OCI-LY7 (cell line): ENCODE data around the gene KIRREL1. TPM values are rescaled to one million over a fixed set of nuclear protein-coding genes. Genes with fewer than 3 reads are reported as not detected.

Experiments
- BruUV-seq: library from RNA; stranded (reverse); fragments of 400-500 nt; replicated peaks from 2 replicates; lab custom pipeline; 2021; lab: Mats Ljungman, UMichigan
- CTCF ChIA-PET: fragments of 300-600 bp; sonication (Branson Sonifier 250); formaldehyde crosslinking; loops from one replicate; lab custom pipeline; 2022; ENCODE audit warnings: antibody characterized with exemption; ENCODE audit not compliant: unreplicated experiment; lab: Charles Lee
- POLR2A ChIA-PET: fragments of 300-600 bp; sonication (Branson Sonifier 250); formaldehyde crosslinking; loops from one replicate; lab custom pipeline; 2022; ENCODE audit warnings: antibody characterized with exemption; lab: Charles Lee
- DNase-seq: peaks from one replicate; pipeline ENCODE4 v3.0.0-alpha.2; 2015; ENCODE audit warnings: low spot score
- H2AFZ ChIP-seq: fragments of 200-600 bp; sonication (generic), shearing (Covaris generic); 2 replicates; pipeline ENCODE4 v1.6.1; 2014; ENCODE audit warnings: mild to moderate bottlenecking, antibody characterized with exemption, low read length, moderate library complexity
- H3K27ac ChIP-seq: fragments of 200-600 bp; sonication (generic); 2 replicates; pipeline ENCODE4 v1.5.1; 2014; ENCODE audit warnings: mixed run types, low read depth, mild to moderate bottlenecking, moderate library complexity, low read length, inconsistent platforms; ENCODE audit not compliant: poor library complexity, severe bottlenecking
- H3K36me3 ChIP-seq: fragments of 200-600 bp; sonication (generic); 2 replicates; pipeline ENCODE4 v1.6.1; 2014; ENCODE audit warnings: mild to moderate bottlenecking, antibody characterized with exemption, low read length, moderate library complexity, mixed read lengths; ENCODE audit not compliant: insufficient read depth
- H3K4me1 ChIP-seq: fragments of 200-600 bp; sonication (generic); 2 replicates; pipeline ENCODE4 v1.5.1; 2014; ENCODE audit warnings: mild to moderate bottlenecking, low read length; ENCODE audit not compliant: insufficient read depth, poor library complexity, severe bottlenecking
- H3K4me2 ChIP-seq: fragments of 200-600 bp; sonication (generic); 2 replicates; pipeline ENCODE4 v1.6.1; 2014; ENCODE audit warnings: mild to moderate bottlenecking, low read length
- H3K4me3 ChIP-seq: fragments of 200-600 bp; sonication (generic); 2 replicates; pipeline ENCODE4 v1.5.1; 2014; ENCODE audit warnings: mild to moderate bottlenecking, low read depth, low read length; ENCODE audit not compliant: poor library complexity, severe bottlenecking
- H3K79me2 ChIP-seq: fragments of 200-600 bp; sonication (generic); 2 replicates; pipeline ENCODE4 v1.6.1; 2016; ENCODE audit warnings: low read depth, mild to moderate bottlenecking, low read length, moderate library complexity, mixed read lengths; ENCODE audit not compliant: insufficient read depth
- H3K9me2 ChIP-seq: fragments of 200-600 bp; sonication (generic); 2 replicates; pipeline ENCODE4 v1.6.1; 2016; ENCODE audit warnings: mild to moderate bottlenecking, low read length, mixed read lengths; ENCODE audit not compliant: insufficient read depth
- H3K9me3 ChIP-seq: fragments of 200-600 bp; sonication (generic); 2 replicates; pipeline ENCODE4 v1.6.1; 2014; ENCODE audit warnings: mild to moderate bottlenecking, mixed run types, low read length, mixed read lengths
- H4K20me1 ChIP-seq: fragments of 200-600 bp; sonication (generic); 2 replicates; pipeline ENCODE4 v1.6.1; 2014; ENCODE audit warnings: mild to moderate bottlenecking, antibody characterized with exemption, low read length, moderate library complexity, mixed read lengths; ENCODE audit not compliant: insufficient read depth
- CTCF ChIP-seq: fragments of 200-600 bp; sonication (generic); conservative IDR thresholded peaks from 2 replicates; pipeline ENCODE4 v1.5.1; 2014; ENCODE audit warnings: mild to moderate bottlenecking, antibody characterized with exemption, low read length, moderate library complexity, mixed read lengths
- EZH2phosphoT487 ChIP-seq: fragments of 200-600 bp; sonication (generic); IDR thresholded peaks from 2 replicates; pipeline ENCODE4 v1.6.1; 2018; ENCODE audit warnings: low read depth, borderline replicate concordance, mild to moderate bottlenecking, mixed run types, antibody characterized with exemption, low read length, moderate library complexity, mixed read lengths
- intact Hi-C: fragments of 100-400 bp; cut with micrococcal nuclease; formaldehyde crosslinking; loops from one replicate; pipeline ENCODE4 v1.10.0; 2022; ENCODE audit not compliant: unreplicated experiment
- total RNA-seq, 2 experiments: library from RNA; depleted of rRNA in 1 of 2; stranded (reverse); fragments of >200 nt in 1 of 2; shearing (Covaris generic) in 1 of 2; gene quantifications; 2 replicates each; pipeline ENCODE4 v1.2.3, GENCODE V29; 2014 to 2022

KIRREL1 gene
- total RNA-seq, 2 experiments from 2014 or later: not detected

GRCh38 chr1:158146739-158147138, 153.3 kb downstream of the KIRREL1 start:
- intact Hi-C loops: no loop called here
- Histone ChIP-seq H3K27ac (no peak overlapping the region), H3K9me2 (no peaks in the 10 kb centered on the region), H4K20me1 (no peaks in the 10 kb centered on the region), H3K9me3 (no peaks in the 10 kb centered on the region), H3K4me2 (no peak overlapping the region), H3K36me3 (no peaks in the 10 kb centered on the region), H3K4me1 (peaks cover 29% of the 10 kb centered on the region), H3K79me2 (no peaks in the 10 kb centered on the region), H2AFZ (no peak overlapping the region), H3K4me3 (no peak overlapping the region)
- DNase-seq: no peak
- ChIA-PET POLR2A (no interaction called here), CTCF (no interaction called here)
- no peak for TF ChIP-seq CTCF
- no peak for TF ChIP-seq EZH2phosphoT487
- no TSS peak for BruUV-seq

GRCh38 chr1:158147401-158147800, 154.0 kb downstream of the KIRREL1 start:
- DNase-seq: no peak
- no peaks in the 10 kb centered on the region for H4K20me1 ChIP-seq
- no peak overlapping the region for H3K4me3 ChIP-seq
- ChIA-PET POLR2A (no interaction called here), CTCF (no interaction called here)
- H3K4me2 ChIP-seq: no peak overlapping the region
- BruUV-seq: no TSS peak
- H3K4me1 ChIP-seq: peaks cover 29% of the 10 kb centered on the region
- H3K9me2 ChIP-seq: no peaks in the 10 kb centered on the region
- no peak for TF ChIP-seq CTCF
- TF ChIP-seq EZH2phosphoT487: no peak
- no peak overlapping the region for H2AFZ ChIP-seq
- intact Hi-C loops: no loop called here
- H3K79me2 ChIP-seq: no peaks in the 10 kb centered on the region
- H3K9me3 ChIP-seq: no peaks in the 10 kb centered on the region
- no peak overlapping the region for H3K27ac ChIP-seq
- no peaks in the 10 kb centered on the region for H3K36me3 ChIP-seq

- no peaks in the 10 kb centered on the region for H3K79me2 ChIP-seq
- no peaks in the 10 kb centered on the region for H3K36me3 ChIP-seq
- DNase-seq: no peak
- intact Hi-C loops: no loop called here
- H3K9me2 ChIP-seq: no peaks in the 10 kb centered on the region
- ChIA-PET POLR2A (interaction anchor here (2.0 kb wide), 1 partner anchor 29 kb away, joined by 7 read pairs; no protein-coding TSS in a partner anchor), CTCF (no interaction called here)
- BruUV-seq: no TSS peak
- no peak overlapping the region for H2AFZ ChIP-seq
- H3K9me3 ChIP-seq: no peaks in the 10 kb centered on the region
- no peak for TF ChIP-seq EZH2phosphoT487
- no peak for TF ChIP-seq CTCF
- peaks cover 29% of the 10 kb centered on the region for H3K4me1 ChIP-seq
- no peaks in the 10 kb centered on the region for H4K20me1 ChIP-seq
- H3K27ac ChIP-seq: no peak overlapping the region
- no peak overlapping the region for H3K4me3 ChIP-seq
- no peak overlapping the region for H3K4me2 ChIP-seq
These were observed 154.4 kb downstream of the KIRREL1 start for GRCh38 chr1:158147869-158148268.
